22Rv1 (cell line): ENCODE measurements around the gene SCN11A.
"Not testable (repeated sequence)": the region's sequence is repeated elsewhere in the genome, so short reads cannot be mapped to it uniquely, and the experiment has no call there.

Experiments used
- CTCF ChIP-seq: fragments of 450-650 bp; IDR thresholded peaks from 2 replicates; pipeline ENCODE4 v1.5.1; 2017; ENCODE audit warnings: mild to moderate bottlenecking
- ZFX ChIP-seq: fragments of 450-650 bp; IDR thresholded peaks from 2 replicates; pipeline ENCODE4 v1.6.1; 2017; ENCODE audit warnings: antibody characterized with exemption, borderline replicate concordance

- TF ChIP-seq CTCF, ZFX: not testable (repeated sequence)
Observed at GRCh38 chr3:39061228-39061627, 9.5 kb upstream of the SCN11A start.
